Panc1 (cell line): Measurements from ENCODE around the gene FGR.

ENCODE experiments used
- POLR2AphosphoS5 ChIP-seq: IDR thresholded peaks from 2 replicates; pipeline ENCODE4 v1.6.1; 2012; ENCODE audit warnings: mild to moderate bottlenecking, low read depth, low read length, moderate library complexity
- REST ChIP-seq, 2 experiments: IDR thresholded peaks; 2 replicates each; pipeline ENCODE4 v1.6.1; 2011 to 2012; ENCODE audit warnings: low read depth in 2 of 2, control low read depth in 1 of 2, low read length in 1 of 2, mild to moderate bottlenecking in 1 of 2, moderate library complexity in 1 of 2; ENCODE audit not compliant: insufficient read depth in 1 of 2
- SIN3A ChIP-seq: IDR thresholded peaks from 2 replicates; pipeline ENCODE4 v1.6.1; 2012; ENCODE audit warnings: low read depth, mild to moderate bottlenecking, low read length, moderate library complexity, borderline replicate concordance; ENCODE audit not compliant: insufficient read depth
- TCF7L2 ChIP-seq: IDR thresholded peaks from 2 replicates; pipeline ENCODE4 v1.6.1; 2011; ENCODE audit warnings: mild to moderate bottlenecking, low read depth, low read length, inconsistent platforms
- TF ChIP-seq, protein P1 (sequence below): fragments of 450-650 bp; IDR thresholded peaks from 2 replicates; pipeline ENCODE4 v1.5.1; 2017; ENCODE audit warnings: mild to moderate bottlenecking

DNA sequence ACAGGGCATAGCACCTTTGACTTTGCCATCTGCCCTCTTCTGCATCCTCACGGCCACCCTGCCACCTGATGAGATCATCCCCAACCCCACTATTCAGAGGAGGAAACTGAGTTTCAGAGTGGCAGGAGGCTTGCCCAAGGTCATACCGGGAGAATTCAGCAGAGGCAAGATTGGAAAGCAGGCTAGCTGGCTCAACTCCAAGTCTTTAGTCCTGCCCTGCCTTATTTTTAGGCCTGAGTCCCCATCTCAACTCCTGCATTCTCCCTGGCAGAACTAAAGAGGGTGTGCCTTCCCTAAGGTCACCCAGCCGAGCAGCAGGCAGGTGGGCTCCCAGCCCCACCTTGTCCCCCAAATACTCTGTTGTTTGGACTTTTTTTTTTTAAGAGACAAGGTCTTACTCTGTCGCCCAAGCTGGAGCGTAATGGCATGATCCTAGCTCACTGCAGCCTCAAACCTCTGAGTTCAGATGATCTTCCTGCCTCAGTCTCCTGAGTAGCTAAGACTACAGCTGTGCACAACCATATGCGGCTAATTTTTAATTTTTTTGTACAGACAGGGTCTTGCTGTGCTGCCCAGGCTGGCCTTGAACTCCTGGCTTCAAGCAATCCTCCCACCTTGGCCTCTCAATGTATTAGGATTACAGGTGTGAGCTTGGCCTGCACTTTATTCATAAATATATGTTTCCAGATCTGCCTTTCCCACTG is 13.8 kb upstream of the FGR start:
- TF ChIP-seq, protein P1, sequence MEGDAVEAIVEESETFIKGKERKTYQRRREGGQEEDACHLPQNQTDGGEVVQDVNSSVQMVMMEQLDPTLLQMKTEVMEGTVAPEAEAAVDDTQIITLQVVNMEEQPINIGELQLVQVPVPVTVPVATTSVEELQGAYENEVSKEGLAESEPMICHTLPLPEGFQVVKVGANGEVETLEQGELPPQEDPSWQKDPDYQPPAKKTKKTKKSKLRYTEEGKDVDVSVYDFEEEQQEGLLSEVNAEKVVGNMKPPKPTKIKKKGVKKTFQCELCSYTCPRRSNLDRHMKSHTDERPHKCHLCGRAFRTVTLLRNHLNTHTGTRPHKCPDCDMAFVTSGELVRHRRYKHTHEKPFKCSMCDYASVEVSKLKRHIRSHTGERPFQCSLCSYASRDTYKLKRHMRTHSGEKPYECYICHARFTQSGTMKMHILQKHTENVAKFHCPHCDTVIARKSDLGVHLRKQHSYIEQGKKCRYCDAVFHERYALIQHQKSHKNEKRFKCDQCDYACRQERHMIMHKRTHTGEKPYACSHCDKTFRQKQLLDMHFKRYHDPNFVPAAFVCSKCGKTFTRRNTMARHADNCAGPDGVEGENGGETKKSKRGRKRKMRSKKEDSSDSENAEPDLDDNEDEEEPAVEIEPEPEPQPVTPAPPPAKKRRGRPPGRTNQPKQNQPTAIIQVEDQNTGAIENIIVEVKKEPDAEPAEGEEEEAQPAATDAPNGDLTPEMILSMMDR, result no peak
- TF ChIP-seq SIN3A, result no peak
- TF ChIP-seq POLR2AphosphoS5, result no peak
- no peak for TF ChIP-seq REST (IDR thresholded peaks at IDR 0.05; ENCODE audit: insufficient read depth in 1 of 2, low read depth in 2 of 2, low read length in 1 of 2)
- TF ChIP-seq TCF7L2, result no peak
